ENCODE measurements around the gene SLC6A3. TPM values are rescaled to one million over a fixed set of nuclear protein-coding genes. Genes with fewer than 3 reads are reported as not detected.
A peak's percentile ranks its signal among the peaks of the same experiment; 100 is the strongest.

SLC6A3 gene
- total RNA-seq, 1 donor from 2014 or later = not detected

- no peak for TF ChIP-seq CTCF (IDR thresholded peaks at IDR 0.05)
- Mint-ChIP-seq H3K4me3 (ENCODE audit: unreplicated experiment) (no peak overlapping the region), H3K9me3 (ENCODE audit: low read depth) (no peaks in the 10 kb centered on the region), H3K36me3 (ENCODE audit: low read depth) (no peaks in the 10 kb centered on the region), H3K27me3 (ENCODE audit: low read depth) (peaks cover 33% of the 10 kb centered on the region), H3K27ac (ENCODE audit: unreplicated experiment) (no peak overlapping the region), H3K4me1 (ENCODE audit: low read depth) (no peaks in the 10 kb centered on the region)
- DNase-seq (ENCODE audit: low spot score) = no peak
Observed at GRCh38 chr5:1354576-1354975, 90.7 kb downstream of the SLC6A3 start.

- Mint-ChIP-seq H3K4me1 (ENCODE audit: low read depth) (no peaks in the 10 kb centered on the region), H3K27ac (ENCODE audit: unreplicated experiment) (no peak overlapping the region), H3K36me3 (ENCODE audit: low read depth) (no peaks in the 10 kb centered on the region), H3K27me3 (ENCODE audit: low read depth) (peaks cover 30% of the 10 kb centered on the region), H3K4me3 (ENCODE audit: unreplicated experiment) (no peak overlapping the region), H3K9me3 (ENCODE audit: low read depth) (no peaks in the 10 kb centered on the region)
- DNase-seq (ENCODE audit: low spot score) = peak; percentile 33
- no peak for TF ChIP-seq CTCF (IDR thresholded peaks at IDR 0.05)
Observed at GRCh38 chr5:1352231-1353219, 92.7 kb downstream of the SLC6A3 start.

DNA sequence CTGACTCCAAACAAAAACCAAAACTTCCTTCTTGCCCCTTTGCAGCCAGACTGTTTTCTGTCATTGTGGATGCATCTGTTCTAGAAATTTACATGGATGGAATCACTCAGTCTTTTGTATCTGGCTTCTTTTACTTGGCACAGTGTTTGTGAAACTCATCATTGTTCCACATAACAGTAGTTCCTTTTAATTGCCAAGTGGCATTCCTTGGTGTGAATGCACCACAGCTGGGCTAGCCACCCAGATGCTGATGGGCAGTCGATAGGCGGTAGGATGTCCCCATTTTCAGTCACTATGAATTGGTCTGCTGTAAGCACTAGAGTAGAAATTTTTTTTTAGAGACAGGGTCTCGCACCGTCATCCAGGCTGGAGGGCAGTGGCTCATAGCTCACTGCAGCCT, 94.1 kb downstream of the SLC6A3 start:
- H3K9me3 Mint-ChIP-seq (ENCODE audit: low read depth) = no peaks in the 10 kb centered on the region
- no peak for TF ChIP-seq CTCF (IDR thresholded peaks at IDR 0.05)
- no peak overlapping the region for H3K27ac Mint-ChIP-seq (ENCODE audit: unreplicated experiment)
- H3K27me3 Mint-ChIP-seq (ENCODE audit: low read depth) = peaks cover 23% of the 10 kb centered on the region
- H3K36me3 Mint-ChIP-seq (ENCODE audit: low read depth) = no peaks in the 10 kb centered on the region
- no peak overlapping the region for H3K4me3 Mint-ChIP-seq (ENCODE audit: unreplicated experiment)
- no peak for DNase-seq (ENCODE audit: low spot score)
- peaks cover 2% of the 10 kb centered on the region for H3K4me1 Mint-ChIP-seq (ENCODE audit: low read depth)

- Mint-ChIP-seq H3K4me3 (ENCODE audit: unreplicated experiment) (no peak overlapping the region), H3K27ac (ENCODE audit: unreplicated experiment) (no peak overlapping the region), H3K27me3 (ENCODE audit: low read depth) (peaks cover 9% of the 10 kb centered on the region), H3K9me3 (ENCODE audit: low read depth) (no peaks in the 10 kb centered on the region), H3K4me1 (ENCODE audit: low read depth) (peaks cover 9% of the 10 kb centered on the region), H3K36me3 (ENCODE audit: low read depth) (no peaks in the 10 kb centered on the region)
- DNase-seq (ENCODE audit: low spot score) = no peak
- TF ChIP-seq CTCF (IDR thresholded peaks at IDR 0.05) = no peak
Observed at GRCh38 chr5:1349246-1349645, 96.0 kb downstream of the SLC6A3 start.

DNA sequence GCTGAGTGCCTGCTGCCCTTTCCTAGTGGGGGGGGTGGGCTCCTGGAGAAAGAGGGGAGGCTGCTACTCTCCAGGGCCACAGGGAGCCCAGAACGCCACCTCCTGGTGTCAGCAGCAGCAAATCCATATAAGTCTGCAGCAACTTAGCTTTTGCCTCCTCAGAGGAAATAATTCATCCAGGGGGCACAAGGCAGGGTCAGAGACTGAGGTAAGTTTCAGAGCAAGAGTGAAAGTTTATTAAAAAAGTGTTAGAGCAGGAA, 96.3 kb downstream of the SLC6A3 start:
- H3K9me3 Mint-ChIP-seq (ENCODE audit: low read depth) = no peaks in the 10 kb centered on the region
- TF ChIP-seq CTCF (IDR thresholded peaks at IDR 0.05) = no peak
- H3K4me3 Mint-ChIP-seq (ENCODE audit: unreplicated experiment) = no peak overlapping the region
- peaks cover 12% of the 10 kb centered on the region for H3K4me1 Mint-ChIP-seq (ENCODE audit: low read depth)
- no peak overlapping the region for H3K27ac Mint-ChIP-seq (ENCODE audit: unreplicated experiment)
- no peaks in the 10 kb centered on the region for H3K36me3 Mint-ChIP-seq (ENCODE audit: low read depth)
- DNase-seq (ENCODE audit: low spot score) = no peak
- peaks cover 7% of the 10 kb centered on the region for H3K27me3 Mint-ChIP-seq (ENCODE audit: low read depth)

Data from chondrocyte (in vitro differentiated cells).